Measurements from ENCODE around the gene SORCS2.

SORCS2 gene

DNA sequence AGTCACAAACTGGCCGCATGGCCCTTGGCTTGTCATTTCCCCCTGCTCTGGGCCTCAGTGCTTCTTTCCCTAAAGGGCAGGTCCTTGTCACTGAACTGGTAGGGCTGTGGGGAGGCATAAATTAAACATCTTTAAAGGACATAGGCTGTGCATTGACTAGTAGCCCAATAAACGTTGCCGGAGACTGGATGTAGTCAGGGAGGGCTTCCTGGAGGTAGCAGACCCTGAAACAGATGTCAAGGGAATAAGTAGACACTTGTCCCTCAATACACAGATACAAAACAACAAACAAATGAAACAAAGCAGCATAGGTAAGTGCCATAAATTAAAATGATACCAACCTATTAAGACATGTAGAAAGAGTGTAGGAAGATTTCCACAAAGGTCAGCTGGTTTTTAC, 314.2 kb downstream of the SORCS2 start:
- TF ChIP-seq YY1 (IDR thresholded peaks at IDR 0.05; ENCODE audit: insufficient read depth, insufficient read length) (no peak), ZNF274 (IDR thresholded peaks at IDR 0.05; ENCODE audit: low read depth, low read length) (no peak), SUZ12 (IDR thresholded peaks at IDR 0.05; ENCODE audit: extremely low read depth, insufficient read depth, insufficient read length) (no peak)
- Histone ChIP-seq H3K4me3 (ENCODE audit: insufficient read length, low read depth) (no peak overlapping the region), H3K36me3 (ENCODE audit: insufficient read depth, insufficient read length, low read length) (no peaks in the 10 kb centered on the region), H3K9ac (ENCODE audit: insufficient read length, low read depth) (no peak overlapping the region), H3K27me3 (ENCODE audit: insufficient read depth, insufficient read length) (peaks cover 3% of the 10 kb centered on the region), H3K9me3 (ENCODE audit: insufficient read depth, low read length) (no peaks in the 10 kb centered on the region), H3K4me1 (ENCODE audit: insufficient read depth, insufficient read length) (no peaks in the 10 kb centered on the region)
- no peak for DNase-seq (ENCODE audit: low read depth, low spot score)

DNA sequence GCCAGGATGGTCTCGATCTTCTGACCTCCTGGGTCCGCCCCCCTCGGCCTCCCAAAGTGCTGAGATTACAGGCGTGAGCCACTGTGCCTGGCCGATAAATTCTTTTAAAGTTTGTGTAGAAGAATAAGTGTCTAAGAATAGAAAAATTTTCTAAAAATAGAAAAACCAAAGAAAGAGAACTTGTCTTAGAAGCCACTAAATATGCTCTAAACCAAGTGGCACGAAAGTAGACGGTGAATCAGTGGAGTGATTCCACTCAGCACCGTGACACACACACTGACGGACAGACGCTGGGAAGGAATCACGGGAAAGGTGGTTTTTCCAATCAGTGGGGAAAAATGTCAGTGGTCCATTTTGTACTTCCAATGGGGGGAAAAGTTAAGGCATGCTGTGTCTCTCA, 315.0 kb downstream of the SORCS2 start:
- no peak overlapping the region for H3K4me3 ChIP-seq (ENCODE audit: insufficient read length, low read depth)
- H3K9ac ChIP-seq (ENCODE audit: insufficient read length, low read depth) = no peak overlapping the region
- no peaks in the 10 kb centered on the region for H3K36me3 ChIP-seq (ENCODE audit: insufficient read depth, insufficient read length, low read length)
- TF ChIP-seq SUZ12 (IDR thresholded peaks at IDR 0.05; ENCODE audit: extremely low read depth, insufficient read depth, insufficient read length) (no peak), ZNF274 (IDR thresholded peaks at IDR 0.05; ENCODE audit: low read depth, low read length) (no peak), YY1 (IDR thresholded peaks at IDR 0.05; ENCODE audit: insufficient read depth, insufficient read length) (no peak)
- DNase-seq (ENCODE audit: low read depth, low spot score) = no peak
- peaks cover 1% of the 10 kb centered on the region for H3K27me3 ChIP-seq (ENCODE audit: insufficient read depth, insufficient read length)
- no peaks in the 10 kb centered on the region for H3K9me3 ChIP-seq (ENCODE audit: insufficient read depth, low read length)
- peaks cover 5% of the 10 kb centered on the region for H3K4me1 ChIP-seq (ENCODE audit: insufficient read depth, insufficient read length)

DNA sequence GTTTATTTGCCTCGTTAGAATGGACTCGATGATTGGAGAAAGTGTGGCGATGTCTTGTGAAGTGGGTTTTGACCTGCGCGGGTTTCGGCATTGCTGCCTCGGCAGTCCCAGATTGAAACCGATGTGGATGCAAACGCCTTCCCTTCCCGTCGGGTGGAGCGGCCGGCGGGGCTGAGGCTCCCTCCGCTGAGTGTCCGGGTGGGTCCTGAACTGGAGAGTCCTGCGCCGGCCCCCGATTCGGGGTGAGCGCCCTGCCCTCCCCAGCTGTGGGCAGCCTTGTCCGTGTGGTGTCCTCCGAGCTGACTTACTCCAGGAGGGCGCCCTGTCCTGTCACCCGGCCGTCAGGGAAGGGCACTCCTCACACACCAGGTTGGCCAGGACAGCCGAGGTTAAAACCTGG, 317.7 kb downstream of the SORCS2 start:
- H3K27me3 ChIP-seq (ENCODE audit: insufficient read depth, insufficient read length) = no peaks in the 10 kb centered on the region
- peaks cover 17% of the 10 kb centered on the region for H3K4me1 ChIP-seq (ENCODE audit: insufficient read depth, insufficient read length)
- H3K9ac ChIP-seq (ENCODE audit: insufficient read length, low read depth) = no peak overlapping the region
- TF ChIP-seq YY1 (IDR thresholded peaks at IDR 0.05; ENCODE audit: insufficient read depth, insufficient read length) = no peak
- no peak for TF ChIP-seq ZNF274 (IDR thresholded peaks at IDR 0.05; ENCODE audit: low read depth, low read length)
- TF ChIP-seq SUZ12 (IDR thresholded peaks at IDR 0.05; ENCODE audit: extremely low read depth, insufficient read depth, insufficient read length) = no peak
- DNase-seq (ENCODE audit: low read depth, low spot score) = no peak
- H3K4me3 ChIP-seq (ENCODE audit: insufficient read length, low read depth) = no peak overlapping the region
- no peaks in the 10 kb centered on the region for H3K9me3 ChIP-seq (ENCODE audit: insufficient read depth, low read length)
- H3K36me3 ChIP-seq (ENCODE audit: insufficient read depth, insufficient read length, low read length) = no peaks in the 10 kb centered on the region

DNA sequence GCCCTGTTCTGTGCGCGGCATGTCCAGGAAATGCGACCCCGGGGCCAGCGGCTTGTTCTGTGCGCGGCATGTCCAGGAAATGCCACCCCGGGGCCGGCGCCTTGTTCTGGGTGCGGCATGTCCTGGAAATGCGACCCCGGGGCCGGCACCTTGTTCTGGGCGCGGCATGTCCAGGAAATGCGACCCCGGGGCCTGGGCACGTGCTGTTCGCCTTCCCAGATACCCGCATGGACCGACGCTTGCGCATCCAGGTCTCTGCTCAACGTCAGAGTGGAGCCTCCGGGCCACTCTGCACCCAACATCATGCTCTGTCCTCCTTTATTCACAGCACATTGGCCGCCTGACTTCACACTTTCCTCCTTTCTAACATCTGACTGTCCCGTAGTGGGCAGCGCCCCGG, 318.2 kb downstream of the SORCS2 start:
- H3K4me3 ChIP-seq (ENCODE audit: insufficient read length, low read depth) = no peak overlapping the region
- H3K9me3 ChIP-seq (ENCODE audit: insufficient read depth, low read length) = no peaks in the 10 kb centered on the region
- no peaks in the 10 kb centered on the region for H3K27me3 ChIP-seq (ENCODE audit: insufficient read depth, insufficient read length)
- no peak for TF ChIP-seq ZNF274 (IDR thresholded peaks at IDR 0.05; ENCODE audit: low read depth, low read length)
- TF ChIP-seq YY1 (IDR thresholded peaks at IDR 0.05; ENCODE audit: insufficient read depth, insufficient read length) = no peak
- TF ChIP-seq SUZ12 (IDR thresholded peaks at IDR 0.05; ENCODE audit: extremely low read depth, insufficient read depth, insufficient read length) = no peak
- no peak for DNase-seq (ENCODE audit: low read depth, low spot score)
- H3K4me1 ChIP-seq (ENCODE audit: insufficient read depth, insufficient read length) = peaks cover 21% of the 10 kb centered on the region
- no peaks in the 10 kb centered on the region for H3K36me3 ChIP-seq (ENCODE audit: insufficient read depth, insufficient read length, low read length)
- H3K9ac ChIP-seq (ENCODE audit: insufficient read length, low read depth) = no peak overlapping the region

DNA sequence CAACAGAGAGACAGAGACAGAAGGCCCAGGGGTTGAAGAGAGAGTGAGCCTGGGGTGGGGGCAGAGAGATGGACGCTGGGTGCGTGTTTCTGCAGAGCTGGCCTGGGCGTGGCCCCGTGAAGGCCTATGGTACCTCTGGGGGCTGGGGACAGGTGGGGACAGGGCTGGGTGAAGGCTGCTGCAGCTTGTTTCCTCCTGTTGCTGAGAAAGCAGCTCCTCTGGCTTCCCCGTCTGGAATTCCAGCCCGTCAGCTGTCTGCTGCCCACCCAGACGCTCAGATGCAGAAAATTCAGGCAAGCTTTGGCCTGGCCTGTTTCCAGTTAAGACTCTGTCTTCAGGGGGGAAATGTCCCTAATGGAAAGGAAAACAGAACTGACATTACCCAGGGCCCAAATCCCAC, 319.2 kb downstream of the SORCS2 start:
- H3K4me3 ChIP-seq (ENCODE audit: insufficient read length, low read depth) = no peak overlapping the region
- H3K9ac ChIP-seq (ENCODE audit: insufficient read length, low read depth) = peak overlapping the region; percentile 17
- H3K4me1 ChIP-seq (ENCODE audit: insufficient read depth, insufficient read length) = peaks cover 30% of the 10 kb centered on the region
- H3K9me3 ChIP-seq (ENCODE audit: insufficient read depth, low read length) = no peaks in the 10 kb centered on the region
- TF ChIP-seq SUZ12 (IDR thresholded peaks at IDR 0.05; ENCODE audit: extremely low read depth, insufficient read depth, insufficient read length) = no peak
- no peak for TF ChIP-seq YY1 (IDR thresholded peaks at IDR 0.05; ENCODE audit: insufficient read depth, insufficient read length)
- TF ChIP-seq ZNF274 (IDR thresholded peaks at IDR 0.05; ENCODE audit: low read depth, low read length) = no peak
- no peaks in the 10 kb centered on the region for H3K27me3 ChIP-seq (ENCODE audit: insufficient read depth, insufficient read length)
- no peak for DNase-seq (ENCODE audit: low read depth, low spot score)
- no peaks in the 10 kb centered on the region for H3K36me3 ChIP-seq (ENCODE audit: insufficient read depth, insufficient read length, low read length)

DNA sequence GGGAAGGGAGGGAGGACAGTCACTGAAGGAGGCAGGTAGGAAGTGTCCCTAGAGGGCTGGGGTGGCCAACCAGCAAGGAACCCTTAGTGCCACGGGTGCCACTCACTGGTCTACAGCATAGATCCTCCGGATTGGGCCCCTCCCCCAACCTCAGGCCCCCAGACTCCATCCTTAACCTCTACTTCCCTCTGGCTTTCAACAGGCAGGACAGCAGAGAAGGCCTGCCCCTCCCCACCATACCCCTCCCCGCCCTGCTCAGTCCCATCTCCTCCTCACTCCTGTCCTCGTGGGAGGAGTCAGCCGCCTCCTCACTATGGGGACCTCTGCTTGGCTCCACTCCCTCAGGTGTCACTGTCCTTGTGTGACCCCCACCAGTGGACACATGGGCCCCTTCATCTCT, 320.1 kb downstream of the SORCS2 start:
- no peak overlapping the region for H3K9ac ChIP-seq (ENCODE audit: insufficient read length, low read depth)
- H3K4me3 ChIP-seq (ENCODE audit: insufficient read length, low read depth) = no peak overlapping the region
- H3K36me3 ChIP-seq (ENCODE audit: insufficient read depth, insufficient read length, low read length) = no peaks in the 10 kb centered on the region
- H3K4me1 ChIP-seq (ENCODE audit: insufficient read depth, insufficient read length) = peaks cover 35% of the 10 kb centered on the region
- H3K27me3 ChIP-seq (ENCODE audit: insufficient read depth, insufficient read length) = no peaks in the 10 kb centered on the region
- no peak for TF ChIP-seq SUZ12 (IDR thresholded peaks at IDR 0.05; ENCODE audit: extremely low read depth, insufficient read depth, insufficient read length)
- TF ChIP-seq YY1 (IDR thresholded peaks at IDR 0.05; ENCODE audit: insufficient read depth, insufficient read length) = no peak
- TF ChIP-seq ZNF274 (IDR thresholded peaks at IDR 0.05; ENCODE audit: low read depth, low read length) = no peak
- no peak for DNase-seq (ENCODE audit: low read depth, low spot score)
- H3K9me3 ChIP-seq (ENCODE audit: insufficient read depth, low read length) = no peaks in the 10 kb centered on the region

DNA sequence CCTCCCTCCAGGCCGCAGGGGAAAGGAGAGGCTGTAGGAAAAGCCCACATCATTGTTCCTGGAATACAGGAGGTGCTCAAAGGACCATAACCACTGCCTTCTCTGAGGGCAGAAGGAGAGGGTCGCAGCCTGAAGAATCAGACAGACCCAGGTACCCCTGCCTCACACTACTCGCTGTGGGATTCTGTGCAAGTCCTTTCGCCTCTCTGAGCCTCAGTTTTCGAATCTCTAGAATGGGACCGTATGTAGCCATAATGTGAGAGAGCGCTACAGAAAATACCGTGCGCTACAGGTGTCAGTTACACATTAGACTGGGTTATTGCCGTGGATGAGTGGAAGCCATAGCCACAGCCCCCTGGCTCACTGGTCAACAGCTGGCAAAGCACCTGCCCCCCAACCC, 320.6 kb downstream of the SORCS2 start:
- no peak for DNase-seq (ENCODE audit: low read depth, low spot score)
- Histone ChIP-seq H3K9ac (ENCODE audit: insufficient read length, low read depth) (no peak overlapping the region), H3K27me3 (ENCODE audit: insufficient read depth, insufficient read length) (no peaks in the 10 kb centered on the region), H3K4me3 (ENCODE audit: insufficient read length, low read depth) (no peak overlapping the region), H3K9me3 (ENCODE audit: insufficient read depth, low read length) (no peaks in the 10 kb centered on the region), H3K36me3 (ENCODE audit: insufficient read depth, insufficient read length, low read length) (no peaks in the 10 kb centered on the region), H3K4me1 (ENCODE audit: insufficient read depth, insufficient read length) (peaks cover 35% of the 10 kb centered on the region)
- TF ChIP-seq ZNF274 (IDR thresholded peaks at IDR 0.05; ENCODE audit: low read depth, low read length) (no peak), SUZ12 (IDR thresholded peaks at IDR 0.05; ENCODE audit: extremely low read depth, insufficient read depth, insufficient read length) (no peak), YY1 (IDR thresholded peaks at IDR 0.05; ENCODE audit: insufficient read depth, insufficient read length) (no peak)

DNA sequence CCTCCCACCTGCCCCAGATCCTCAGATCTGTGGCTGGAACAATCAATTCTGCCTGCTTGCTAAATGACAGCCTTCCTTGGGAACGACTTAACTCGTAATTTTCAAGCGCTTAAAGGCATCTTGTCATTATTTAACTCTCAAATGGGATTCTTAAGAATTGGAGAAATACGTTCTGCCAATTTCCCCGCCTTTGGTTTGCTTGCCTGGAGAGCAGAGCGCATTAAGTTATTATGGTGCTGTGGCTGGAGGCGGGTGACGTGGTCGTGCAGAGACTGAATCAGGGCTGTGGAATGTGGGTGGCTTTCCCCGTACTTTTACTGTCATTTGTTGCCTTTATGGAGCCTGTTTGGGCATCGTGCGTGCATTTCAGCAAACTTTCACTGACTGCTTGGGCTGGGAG, 321.3 kb downstream of the SORCS2 start:
- H3K9me3 ChIP-seq (ENCODE audit: insufficient read depth, low read length) = no peaks in the 10 kb centered on the region
- H3K27me3 ChIP-seq (ENCODE audit: insufficient read depth, insufficient read length) = no peaks in the 10 kb centered on the region
- no peaks in the 10 kb centered on the region for H3K36me3 ChIP-seq (ENCODE audit: insufficient read depth, insufficient read length, low read length)
- H3K9ac ChIP-seq (ENCODE audit: insufficient read length, low read depth) = no peak overlapping the region
- no peak overlapping the region for H3K4me3 ChIP-seq (ENCODE audit: insufficient read length, low read depth)
- TF ChIP-seq ZNF274 (IDR thresholded peaks at IDR 0.05; ENCODE audit: low read depth, low read length) (no peak), SUZ12 (IDR thresholded peaks at IDR 0.05; ENCODE audit: extremely low read depth, insufficient read depth, insufficient read length) (no peak), YY1 (IDR thresholded peaks at IDR 0.05; ENCODE audit: insufficient read depth, insufficient read length) (no peak)
- H3K4me1 ChIP-seq (ENCODE audit: insufficient read depth, insufficient read length) = peaks cover 35% of the 10 kb centered on the region
- DNase-seq (ENCODE audit: low read depth, low spot score) = no peak
